ENCODE data around the gene CYB5R3. TPM values are rescaled to one million over a fixed set of nuclear protein-coding genes. Genes with fewer than 3 reads are reported as not detected.

CYB5R3 gene
- total and polyA plus RNA-seq, 2 donors, result 24.6 to 70.7 TPM

DNA sequence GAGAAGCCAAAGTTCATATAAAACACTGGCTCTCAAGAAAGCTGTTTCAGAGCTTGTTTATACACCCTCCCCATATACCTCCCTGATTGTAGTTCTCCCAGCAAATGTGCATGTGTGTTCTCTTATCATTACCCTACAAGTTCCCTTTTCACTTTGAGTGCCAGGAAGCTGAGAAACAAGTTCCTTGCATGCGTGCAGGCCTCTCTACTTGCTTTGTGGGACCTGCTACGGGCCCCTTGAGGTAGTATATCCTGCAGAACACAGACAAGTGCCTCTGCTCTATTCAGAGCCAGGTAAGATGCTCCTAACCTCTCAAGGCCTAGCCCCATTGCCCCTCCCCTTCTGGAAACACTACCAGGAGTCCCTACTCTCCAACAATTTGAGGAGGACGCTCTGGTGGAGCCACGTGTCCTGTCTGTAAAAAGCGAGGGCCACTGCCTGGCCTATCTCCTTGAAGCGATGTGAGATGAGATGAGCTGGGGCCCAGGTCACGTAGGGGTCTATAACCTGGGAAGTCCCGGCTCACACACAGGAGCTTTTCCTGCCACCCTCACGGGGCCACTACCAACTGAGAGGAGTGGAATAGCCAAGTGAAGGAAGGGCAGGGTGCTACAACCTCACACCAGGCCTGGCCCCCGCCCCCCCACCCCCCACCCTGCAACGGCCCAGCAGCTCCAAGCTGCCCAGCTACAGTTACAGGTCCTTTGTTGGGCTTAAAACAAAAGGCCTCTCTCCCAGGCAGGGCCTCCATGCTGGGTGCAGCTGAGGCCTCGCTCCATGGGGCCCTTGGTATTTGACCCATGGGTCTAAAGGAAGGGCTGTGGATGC lies 6.2 kb downstream of the CYB5R3 start:
- Histone ChIP-seq H3K4me1 (ENCODE audit: control insufficient read depth in 2 of 2, insufficient read depth in 2 of 2, low read length in 2 of 2) (peaks cover 12 to 49% of the 10 kb centered on the region in 2 donors), H3K27me3 (ENCODE audit: control insufficient read depth in 2 of 2, insufficient read depth in 1 of 2, low read length in 1 of 2) (no peaks in the 10 kb centered on the region), H3K27ac (ENCODE audit: low read depth in 1 of 2, low read length in 1 of 2) (no peak overlapping the region), H3K4me3 (ENCODE audit: low read length in 2 of 2) (no peak overlapping the region), H3K9me3 (ENCODE audit: control insufficient read depth in 2 of 2, insufficient read depth in 1 of 2, low read length in 1 of 2) (peaks cover 0 to 3% of the 10 kb centered on the region in 2 donors), H3K36me3 (ENCODE audit: control insufficient read depth in 2 of 2, insufficient read depth in 2 of 2, low read length in 1 of 2) (peaks cover 3 to 10% of the 10 kb centered on the region in 2 donors)
- DNase-seq (ENCODE audit: low read depth in 6 of 9, low spot score in 9 of 9), result no peak
- WGBS, result 81% methylated on average over 12 of the region's 12 CpGs

DNA sequence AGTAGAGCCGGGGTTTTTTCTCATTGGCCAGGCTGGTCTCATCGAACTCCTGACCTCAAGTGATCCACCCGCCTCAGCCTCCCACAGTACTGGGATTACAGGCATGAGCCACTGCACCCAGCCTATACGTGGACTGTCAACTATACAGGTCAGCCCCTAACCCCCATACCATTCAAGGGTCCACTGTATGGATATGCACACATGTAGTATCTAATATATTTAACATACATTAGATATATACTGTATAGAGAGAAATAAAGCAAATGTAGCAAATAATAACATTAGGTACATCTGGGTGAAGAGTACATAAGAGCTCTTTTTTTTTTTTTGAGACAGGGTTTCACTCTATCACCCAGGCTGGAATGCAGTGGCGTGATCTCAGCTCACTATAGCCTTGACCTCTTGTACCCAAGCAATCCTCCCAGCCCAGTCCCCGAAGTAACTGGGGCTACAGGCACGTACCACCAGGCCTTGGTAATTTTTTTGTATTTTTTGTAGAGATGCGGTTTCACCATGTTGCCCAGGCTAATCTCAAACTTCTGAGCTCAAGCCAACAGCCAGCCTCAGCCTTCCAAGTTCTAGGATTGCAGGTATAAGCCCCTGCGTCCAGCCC lies 7.3 kb downstream of the CYB5R3 start:
- peaks cover 10 to 39% of the 10 kb centered on the region in 2 donors for H3K4me1 ChIP-seq (ENCODE audit: control insufficient read depth in 2 of 2, insufficient read depth in 2 of 2, low read length in 2 of 2)
- peaks cover 0 to 3% of the 10 kb centered on the region in 2 donors for H3K9me3 ChIP-seq (ENCODE audit: control insufficient read depth in 2 of 2, insufficient read depth in 1 of 2, low read length in 1 of 2)
- no peak for DNase-seq (ENCODE audit: low read depth in 6 of 9, low spot score in 9 of 9)
- no peaks in the 10 kb centered on the region for H3K27me3 ChIP-seq (ENCODE audit: control insufficient read depth in 2 of 2, insufficient read depth in 1 of 2, low read length in 1 of 2)
- H3K36me3 ChIP-seq (ENCODE audit: control insufficient read depth in 2 of 2, insufficient read depth in 2 of 2, low read length in 1 of 2), result peaks cover 6 to 10% of the 10 kb centered on the region in 2 donors
- 97% methylated on average over 9 of the region's 9 CpGs for WGBS
- no peak overlapping the region for H3K27ac ChIP-seq (ENCODE audit: low read depth in 1 of 2, low read length in 1 of 2)
- no peak overlapping the region for H3K4me3 ChIP-seq (ENCODE audit: low read length in 2 of 2)

DNA sequence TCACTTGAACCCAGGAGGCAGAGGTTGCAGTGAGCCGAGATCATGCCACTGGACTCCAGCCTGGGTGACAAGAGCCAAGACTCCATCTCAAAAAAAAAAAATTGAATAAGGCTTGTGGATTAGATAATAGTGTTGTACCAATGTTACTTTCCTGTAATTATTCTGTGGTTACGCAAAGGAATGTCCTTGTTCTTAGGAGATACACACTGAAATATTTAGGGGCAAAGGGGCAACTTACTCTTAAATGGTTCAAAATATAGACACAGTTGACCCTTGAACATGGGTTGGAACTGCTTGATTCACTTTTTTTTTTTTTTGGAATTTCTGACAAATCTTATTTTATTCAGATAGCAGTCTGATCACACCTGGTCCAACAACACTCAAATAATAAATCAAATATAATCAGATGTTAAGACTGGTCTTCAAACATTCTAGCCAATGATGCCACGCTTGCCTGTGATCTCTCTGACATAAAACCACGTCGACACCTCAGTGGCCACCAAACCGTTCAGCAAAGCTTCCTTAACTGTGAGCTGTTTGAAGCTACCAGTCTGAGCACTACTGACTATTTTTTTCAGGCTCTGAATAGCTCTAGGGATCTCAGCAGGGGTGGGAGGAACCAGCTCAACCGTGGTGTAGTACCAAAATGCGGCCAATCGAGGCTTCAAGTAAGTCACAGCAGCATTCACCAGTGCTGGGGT lies 9.5 kb downstream of the CYB5R3 start:
- WGBS, result 82% methylated on average over 9 of the region's 9 CpGs
- Histone ChIP-seq H3K9me3 (ENCODE audit: control insufficient read depth in 2 of 2, insufficient read depth in 1 of 2, low read length in 1 of 2) (peaks cover 0 to 1% of the 10 kb centered on the region in 2 donors), H3K4me1 (ENCODE audit: control insufficient read depth in 2 of 2, insufficient read depth in 2 of 2, low read length in 2 of 2) (peaks cover 0 to 17% of the 10 kb centered on the region in 2 donors), H3K4me3 (ENCODE audit: low read length in 2 of 2) (no peak overlapping the region), H3K27me3 (ENCODE audit: control insufficient read depth in 2 of 2, insufficient read depth in 1 of 2, low read length in 1 of 2) (no peaks in the 10 kb centered on the region), H3K36me3 (ENCODE audit: control insufficient read depth in 2 of 2, insufficient read depth in 2 of 2, low read length in 1 of 2) (peaks cover 14 to 17% of the 10 kb centered on the region in 2 donors), H3K27ac (ENCODE audit: low read depth in 1 of 2, low read length in 1 of 2) (no peak overlapping the region)
- no peak for DNase-seq (ENCODE audit: low read depth in 6 of 9, low spot score in 9 of 9)

- Histone ChIP-seq H3K4me1 (ENCODE audit: control insufficient read depth in 2 of 2, insufficient read depth in 2 of 2, low read length in 2 of 2) (no peaks in the 10 kb centered on the region), H3K27ac (ENCODE audit: low read depth in 1 of 2, low read length in 1 of 2) (no peak overlapping the region), H3K9me3 (ENCODE audit: control insufficient read depth in 2 of 2, insufficient read depth in 1 of 2, low read length in 1 of 2) (no peaks in the 10 kb centered on the region), H3K27me3 (ENCODE audit: control insufficient read depth in 2 of 2, insufficient read depth in 1 of 2, low read length in 1 of 2) (no peaks in the 10 kb centered on the region), H3K4me3 (ENCODE audit: low read length in 2 of 2) (no peak overlapping the region), H3K36me3 (ENCODE audit: control insufficient read depth in 2 of 2, insufficient read depth in 2 of 2, low read length in 1 of 2) (peaks cover 24 to 31% of the 10 kb centered on the region in 2 donors)
- DNase-seq (ENCODE audit: low read depth in 6 of 9, low spot score in 9 of 9), result no peak
- WGBS, result 95% methylated on average over 12 of the region's 12 CpGs
These were observed 11.6 kb downstream of the CYB5R3 start for GRCh38 chr22:42637555-42637954.

DNA sequence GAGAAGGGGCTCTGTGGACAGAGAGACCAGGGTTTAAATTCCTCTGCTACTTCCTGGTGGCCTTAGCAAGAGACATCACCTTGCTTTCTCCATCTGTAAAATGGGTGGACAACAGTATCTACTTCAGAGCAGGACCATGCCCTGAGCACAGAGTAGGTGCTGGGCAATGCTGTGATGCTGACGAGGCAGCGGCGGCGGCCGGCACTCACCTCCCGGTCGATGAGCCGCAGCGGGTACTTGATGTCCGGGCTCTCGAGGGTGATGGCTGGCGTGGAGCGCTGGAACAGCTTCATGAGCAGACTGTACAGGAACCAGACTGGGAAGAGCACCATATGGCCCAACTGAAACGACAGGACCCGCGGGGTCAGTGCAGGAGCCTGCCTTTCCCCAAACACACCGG lies 12.7 kb downstream of the CYB5R3 start:
- no peaks in the 10 kb centered on the region for H3K4me1 ChIP-seq (ENCODE audit: control insufficient read depth in 2 of 2, insufficient read depth in 2 of 2, low read length in 2 of 2)
- WGBS, result 99% methylated on average over 17 of the region's 17 CpGs
- peaks cover 33 to 39% of the 10 kb centered on the region in 2 donors for H3K36me3 ChIP-seq (ENCODE audit: control insufficient read depth in 2 of 2, insufficient read depth in 2 of 2, low read length in 1 of 2)
- H3K27ac ChIP-seq (ENCODE audit: low read depth in 1 of 2, low read length in 1 of 2), result no peak overlapping the region
- no peaks in the 10 kb centered on the region for H3K9me3 ChIP-seq (ENCODE audit: control insufficient read depth in 2 of 2, insufficient read depth in 1 of 2, low read length in 1 of 2)
- H3K4me3 ChIP-seq (ENCODE audit: low read length in 2 of 2), result no peak overlapping the region
- DNase-seq (ENCODE audit: low read depth in 6 of 9, low spot score in 9 of 9), result no peak
- H3K27me3 ChIP-seq (ENCODE audit: control insufficient read depth in 2 of 2, insufficient read depth in 1 of 2, low read length in 1 of 2), result no peaks in the 10 kb centered on the region

GRCh38 chr22:42635531-42635930 lies 13.7 kb downstream of the CYB5R3 start:
- H3K9me3 ChIP-seq (ENCODE audit: control insufficient read depth in 2 of 2, insufficient read depth in 1 of 2, low read length in 1 of 2), result no peaks in the 10 kb centered on the region
- no peak overlapping the region for H3K4me3 ChIP-seq (ENCODE audit: low read length in 2 of 2)
- 96% methylated on average over 3 of the region's 3 CpGs for WGBS
- no peaks in the 10 kb centered on the region for H3K27me3 ChIP-seq (ENCODE audit: control insufficient read depth in 2 of 2, insufficient read depth in 1 of 2, low read length in 1 of 2)
- H3K4me1 ChIP-seq (ENCODE audit: control insufficient read depth in 2 of 2, insufficient read depth in 2 of 2, low read length in 2 of 2), result no peaks in the 10 kb centered on the region
- H3K36me3 ChIP-seq (ENCODE audit: control insufficient read depth in 2 of 2, insufficient read depth in 2 of 2, low read length in 1 of 2), result peaks cover 38 to 49% of the 10 kb centered on the region in 2 donors
- no peak overlapping the region for H3K27ac ChIP-seq (ENCODE audit: low read depth in 1 of 2, low read length in 1 of 2)
- no peak for DNase-seq (ENCODE audit: low read depth in 6 of 9, low spot score in 9 of 9)

GRCh38 chr22:42633013-42633412 lies 16.2 kb downstream of the CYB5R3 start:
- Histone ChIP-seq H3K36me3 (ENCODE audit: control insufficient read depth in 2 of 2, insufficient read depth in 2 of 2, low read length in 1 of 2) (peaks cover 58 to 70% of the 10 kb centered on the region in 2 donors), H3K27me3 (ENCODE audit: control insufficient read depth in 2 of 2, insufficient read depth in 1 of 2, low read length in 1 of 2) (no peaks in the 10 kb centered on the region), H3K27ac (ENCODE audit: low read depth in 1 of 2, low read length in 1 of 2) (no peak overlapping the region), H3K9me3 (ENCODE audit: control insufficient read depth in 2 of 2, insufficient read depth in 1 of 2, low read length in 1 of 2) (no peaks in the 10 kb centered on the region), H3K4me3 (ENCODE audit: low read length in 2 of 2) (no peak overlapping the region), H3K4me1 (ENCODE audit: control insufficient read depth in 2 of 2, insufficient read depth in 2 of 2, low read length in 2 of 2) (no peaks in the 10 kb centered on the region)
- DNase-seq (ENCODE audit: low read depth in 6 of 9, low spot score in 9 of 9), result no peak
- WGBS, result 92% methylated on average over 9 of the region's 9 CpGs

DNA sequence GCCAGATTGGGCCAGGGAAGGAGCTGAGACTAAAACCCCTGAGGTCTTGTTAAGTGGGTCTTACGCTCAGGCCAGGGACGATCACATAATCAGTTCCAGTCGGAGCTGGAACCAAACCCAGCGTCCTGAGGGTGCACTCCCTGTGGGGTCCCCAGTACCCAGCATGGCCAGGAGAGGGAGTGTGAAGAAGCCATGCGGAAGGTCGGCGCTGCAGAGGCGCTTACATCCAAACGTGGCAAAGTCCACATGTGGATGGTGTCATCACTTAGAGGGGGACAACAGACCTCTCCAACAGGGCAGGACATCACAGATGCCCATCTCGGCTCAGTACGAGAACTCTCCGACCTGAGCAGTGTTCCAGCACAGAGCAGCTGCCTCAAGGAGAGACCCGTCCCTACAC lies 17.1 kb downstream of the CYB5R3 start:
- H3K4me1 ChIP-seq (ENCODE audit: control insufficient read depth in 2 of 2, insufficient read depth in 2 of 2, low read length in 2 of 2), result no peaks in the 10 kb centered on the region
- 95% methylated on average over 13 of the region's 13 CpGs for WGBS
- no peak overlapping the region for H3K27ac ChIP-seq (ENCODE audit: low read depth in 1 of 2, low read length in 1 of 2)
- peaks cover 65 to 79% of the 10 kb centered on the region in 2 donors for H3K36me3 ChIP-seq (ENCODE audit: control insufficient read depth in 2 of 2, insufficient read depth in 2 of 2, low read length in 1 of 2)
- no peaks in the 10 kb centered on the region for H3K9me3 ChIP-seq (ENCODE audit: control insufficient read depth in 2 of 2, insufficient read depth in 1 of 2, low read length in 1 of 2)
- H3K27me3 ChIP-seq (ENCODE audit: control insufficient read depth in 2 of 2, insufficient read depth in 1 of 2, low read length in 1 of 2), result no peaks in the 10 kb centered on the region
- no peak for DNase-seq (ENCODE audit: low read depth in 6 of 9, low spot score in 9 of 9)
- no peak overlapping the region for H3K4me3 ChIP-seq (ENCODE audit: low read length in 2 of 2)
